GM12878 (cell line): ENCODE results near the gene TDRD7. TPM values are rescaled to one million over a fixed set of nuclear protein-coding genes. Genes with fewer than 3 reads are reported as not detected.

Experiments
- BHLHE40 ChIP-seq, 2 experiments: fragments of 450-650 bp in 1 of 2; IDR thresholded peaks; 2 replicates each; pipeline ENCODE4 v1.6.1; 2011 to 2017; ENCODE audit warnings: low read depth in 2 of 2, borderline replicate concordance in 1 of 2, improper control_type of control experiment in 1 of 2, low read length in 1 of 2, mild to moderate bottlenecking in 1 of 2
- CBX3 ChIP-seq: fragments of 200-600 bp; sonication (generic); IDR thresholded peaks from 2 replicates; pipeline ENCODE4 v1.6.1; 2016; ENCODE audit warnings: low read depth, borderline replicate concordance
- CEBPB ChIP-seq, 2 experiments: fragments of 150-350 bp in 1 of 2; IDR thresholded peaks; 2 replicates each; pipeline ENCODE4 v1.6.1; 2012 to 2014; ENCODE audit warnings: low read depth in 2 of 2, low read length in 2 of 2, borderline replicate concordance in 1 of 2, inconsistent platforms in 1 of 2
- CHD2 ChIP-seq: IDR thresholded peaks from 2 replicates; pipeline ENCODE4 v1.6.1; 2011; ENCODE audit warnings: low read depth, low read length, improper control_type of control experiment, borderline replicate concordance
- EGR1 ChIP-seq, 2 experiments: IDR thresholded peaks; 1 replicate in 1 of 2; 2 replicates in 1 of 2; pipeline ENCODE4 v1.6.1; 2011 to 2012; ENCODE audit warnings: low read depth in 2 of 2, low read length in 2 of 2, borderline replicate concordance in 1 of 2, mild to moderate bottlenecking in 1 of 2, moderate library complexity in 1 of 2
- ETV6 ChIP-seq, 2 experiments: fragments of 450-650 bp in 1 of 2; IDR thresholded peaks in 1 of 2; conservative IDR thresholded peaks in 1 of 2; 2 replicates each; pipeline ENCODE4 v1.6.1; 2014; ENCODE audit warnings: antibody characterized with exemption in 1 of 2, borderline replicate concordance in 1 of 2, low read depth in 1 of 2, mild to moderate bottlenecking in 1 of 2, moderate library complexity in 1 of 2
- JUND ChIP-seq: IDR thresholded peaks from 2 replicates; pipeline ENCODE4 v1.6.1; 2012; ENCODE audit warnings: low read depth, mild to moderate bottlenecking, low read length, improper control_type of control experiment, moderate library complexity
- KAT2A ChIP-seq: conservative IDR thresholded peaks from 2 replicates; pipeline ENCODE4 v1.6.1; 2011; ENCODE audit warnings: low read depth, low read length; ENCODE audit not compliant: control insufficient read depth
- NFYB ChIP-seq: IDR thresholded peaks from 2 replicates; pipeline ENCODE4 v1.6.1; 2011; ENCODE audit warnings: low read depth, mild to moderate bottlenecking, low read length, improper control_type of control experiment, moderate library complexity; ENCODE audit not compliant: insufficient read depth
- POU2F2 ChIP-seq: IDR thresholded peaks from 3 replicates; pipeline ENCODE4 v1.6.1; 2011; ENCODE audit warnings: low read depth, mild to moderate bottlenecking, low read length, borderline replicate concordance
- RCOR1 ChIP-seq: conservative IDR thresholded peaks from 2 replicates; pipeline ENCODE4 v1.6.1; 2012; ENCODE audit warnings: low read depth, low read length, improper control_type of control experiment
- SMAD1 ChIP-seq: fragments of 450-650 bp; IDR thresholded peaks from 2 replicates; pipeline ENCODE4 v1.6.1; 2018; ENCODE audit warnings: mild to moderate bottlenecking, low read depth; ENCODE audit not compliant: partially characterized antibody
- SUZ12 ChIP-seq: fragments of 200-600 bp; sonication (generic); IDR thresholded peaks from one replicate; pipeline ENCODE4 v1.6.1; 2018; ENCODE audit warnings: antibody characterized with exemption, mild to moderate bottlenecking; ENCODE audit not compliant: unreplicated experiment
- TAF1 ChIP-seq: IDR thresholded peaks from 2 replicates; pipeline ENCODE4 v1.6.1; 2011; ENCODE audit warnings: mild to moderate bottlenecking, low read depth, low read length, borderline replicate concordance
- TCF12 ChIP-seq: IDR thresholded peaks from 2 replicates; pipeline ENCODE4 v1.6.1; 2011; ENCODE audit warnings: low read depth, mild to moderate bottlenecking, low read length
- polyA plus RNA-seq, 11 experiments: library from polyadenylated mRNA; depleted of rRNA in 4 of 11; unstranded in 6 of 11; stranded (reverse) in 5 of 11; fragments of >200 nt; fragmentation: Nextera tagmentation in 4 of 11; fragmentation: Illumina TruSeq in 1 of 11; extraction: Ambion mirVana in 4 of 11; extraction: Trizol in 1 of 11; gene quantifications; 1 replicate in 1 of 11; 2 replicates in 10 of 11; pipeline versions ENCODE4 v1.2.1 to v1.2.3, GENCODE V29; 2011 to 2016; ENCODE audit warnings: inconsistent platforms in 2 of 11, missing spikeins in 2 of 11, low read depth in 1 of 11
- total RNA-seq, 4 experiments: library from RNA; depleted of rRNA in 3 of 4; stranded (reverse); fragments of >200 nt in 3 of 4; fragmentation: Illumina TruSeq in 1 of 4; extraction: Trizol in 1 of 4; gene quantifications; 2 replicates each; pipeline versions ENCODE4 v1.2.1 to v1.2.3, GENCODE V29; 2013 to 2021
- TF ChIP-seq, protein P1 (sequence below): fragments of 450-650 bp; IDR thresholded peaks from 2 replicates; pipeline ENCODE4 v1.6.1; 2018; ENCODE audit warnings: borderline replicate concordance, mild to moderate bottlenecking; ENCODE audit not compliant: partially characterized antibody
- TF ChIP-seq, protein P2 (sequence below): fragments of 450-650 bp; IDR thresholded peaks from 2 replicates; pipeline ENCODE4 v1.6.1; 2017; ENCODE audit warnings: mild to moderate bottlenecking, moderate library complexity
- TF ChIP-seq, protein P3 (sequence below): IDR thresholded peaks from 2 replicates; pipeline ENCODE4 v1.6.1; 2011; ENCODE audit warnings: borderline replicate concordance, low read depth, mild to moderate bottlenecking, moderate library complexity, mixed read lengths, low read length; ENCODE audit not compliant: insufficient read depth; ENCODE audit errors: extremely low read length
- TF ChIP-seq, protein P4 (sequence below): fragments of 450-650 bp; IDR thresholded peaks from 2 replicates; pipeline ENCODE4 v1.6.1; 2014; ENCODE audit warnings: mild to moderate bottlenecking

Gene TDRD7
- total and polyA plus RNA-seq, 10 of the 15 experiments (the other 5 are each of a cell fraction or from before 2014, with no cell fraction given), result 5.7 to 26.4 (median 16.2) TPM

DNA sequence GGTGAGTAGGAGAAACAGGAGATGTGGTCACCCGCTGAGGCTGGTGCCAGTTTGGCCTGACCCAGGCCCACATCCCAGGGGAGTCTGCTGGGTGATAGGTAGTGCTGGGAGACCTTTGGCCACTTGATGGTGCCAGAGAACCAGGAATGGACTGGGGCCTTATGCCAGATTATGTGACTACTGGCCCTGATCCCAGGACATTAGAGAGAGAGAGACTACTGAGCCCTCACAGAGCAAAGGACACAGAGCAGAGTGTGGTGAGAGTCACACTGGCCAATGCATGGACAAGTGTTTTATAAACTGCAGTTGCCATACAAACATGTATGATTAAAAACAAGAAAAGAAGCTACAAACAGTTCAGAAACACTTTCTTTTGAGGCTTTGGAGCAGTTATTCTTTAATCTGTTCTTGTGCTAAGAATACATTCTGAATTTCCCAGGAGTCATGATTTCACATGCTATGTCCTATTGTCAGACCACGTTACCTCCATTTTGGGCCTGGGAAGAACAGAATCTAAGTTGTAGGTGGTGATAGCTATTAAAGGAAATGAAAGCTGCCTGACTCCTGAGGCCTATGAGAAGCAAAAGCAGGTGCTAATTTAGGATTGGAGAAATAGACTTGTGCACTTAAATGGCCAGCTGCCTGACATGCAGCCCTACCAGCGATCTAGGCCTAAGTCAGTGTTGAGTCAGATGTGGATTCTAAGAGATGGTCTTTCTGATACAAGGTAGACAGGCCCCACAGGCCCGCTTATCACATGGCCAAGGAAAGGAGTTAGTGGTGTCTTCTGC lies 57.0 kb downstream of the TDRD7 start (continued):
- TF ChIP-seq, protein P1, sequence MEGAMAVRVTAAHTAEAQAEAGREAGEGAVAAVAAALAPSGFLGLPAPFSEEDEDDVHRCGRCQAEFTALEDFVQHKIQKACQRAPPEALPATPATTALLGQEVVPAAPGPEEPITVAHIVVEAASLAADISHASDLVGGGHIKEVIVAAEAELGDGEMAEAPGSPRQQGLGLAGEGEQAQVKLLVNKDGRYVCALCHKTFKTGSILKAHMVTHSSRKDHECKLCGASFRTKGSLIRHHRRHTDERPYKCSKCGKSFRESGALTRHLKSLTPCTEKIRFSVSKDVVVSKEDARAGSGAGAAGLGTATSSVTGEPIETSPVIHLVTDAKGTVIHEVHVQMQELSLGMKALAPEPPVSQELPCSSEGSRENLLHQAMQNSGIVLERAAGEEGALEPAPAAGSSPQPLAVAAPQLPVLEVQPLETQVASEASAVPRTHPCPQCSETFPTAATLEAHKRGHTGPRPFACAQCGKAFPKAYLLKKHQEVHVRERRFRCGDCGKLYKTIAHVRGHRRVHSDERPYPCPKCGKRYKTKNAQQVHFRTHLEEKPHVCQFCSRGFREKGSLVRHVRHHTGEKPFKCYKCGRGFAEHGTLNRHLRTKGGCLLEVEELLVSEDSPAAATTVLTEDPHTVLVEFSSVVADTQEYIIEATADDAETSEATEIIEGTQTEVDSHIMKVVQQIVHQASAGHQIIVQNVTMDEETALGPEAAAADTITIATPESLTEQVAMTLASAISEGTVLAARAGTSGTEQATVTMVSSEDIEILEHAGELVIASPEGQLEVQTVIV, result no peak
- TF ChIP-seq SMAD1 (no peak), TAF1 (0 out of 2 replicates have a peak, but pooled peaks have one; percentile 21), CBX3 (no peak), POU2F2 (peak; percentile 51; the same call in 1 of the 3 replicates), TCF12 (0 out of 2 replicates have a peak, but pooled peaks have one; percentile 50), SUZ12 (no peak), EGR1 (IDR thresholded peaks at IDR 0.05; ENCODE audit: borderline replicate concordance in 1 of 2, low read depth in 2 of 2, low read length in 2 of 2) (no peak), CHD2 (no peak), CEBPB (IDR thresholded peaks at IDR 0.05; ENCODE audit: borderline replicate concordance in 1 of 2, low read depth in 2 of 2, low read length in 2 of 2) (no peak), KAT2A (no peak), ETV6 (conservative IDR thresholded peaks at IDR 0.05 in 1 of 2, IDR thresholded peaks at IDR 0.05 in 1 of 2; ENCODE audit: borderline replicate concordance in 1 of 2, low read depth in 1 of 2) (no peak), JUND (no peak), NFYB (no peak), RCOR1 (no peak), BHLHE40 (IDR thresholded peaks at IDR 0.05; ENCODE audit: borderline replicate concordance in 1 of 2, low read depth in 2 of 2, low read length in 1 of 2) (peak in 1 of 2 experiments; percentile 8; a peak in 1 of 4 replicates)
- TF ChIP-seq, protein P2, sequence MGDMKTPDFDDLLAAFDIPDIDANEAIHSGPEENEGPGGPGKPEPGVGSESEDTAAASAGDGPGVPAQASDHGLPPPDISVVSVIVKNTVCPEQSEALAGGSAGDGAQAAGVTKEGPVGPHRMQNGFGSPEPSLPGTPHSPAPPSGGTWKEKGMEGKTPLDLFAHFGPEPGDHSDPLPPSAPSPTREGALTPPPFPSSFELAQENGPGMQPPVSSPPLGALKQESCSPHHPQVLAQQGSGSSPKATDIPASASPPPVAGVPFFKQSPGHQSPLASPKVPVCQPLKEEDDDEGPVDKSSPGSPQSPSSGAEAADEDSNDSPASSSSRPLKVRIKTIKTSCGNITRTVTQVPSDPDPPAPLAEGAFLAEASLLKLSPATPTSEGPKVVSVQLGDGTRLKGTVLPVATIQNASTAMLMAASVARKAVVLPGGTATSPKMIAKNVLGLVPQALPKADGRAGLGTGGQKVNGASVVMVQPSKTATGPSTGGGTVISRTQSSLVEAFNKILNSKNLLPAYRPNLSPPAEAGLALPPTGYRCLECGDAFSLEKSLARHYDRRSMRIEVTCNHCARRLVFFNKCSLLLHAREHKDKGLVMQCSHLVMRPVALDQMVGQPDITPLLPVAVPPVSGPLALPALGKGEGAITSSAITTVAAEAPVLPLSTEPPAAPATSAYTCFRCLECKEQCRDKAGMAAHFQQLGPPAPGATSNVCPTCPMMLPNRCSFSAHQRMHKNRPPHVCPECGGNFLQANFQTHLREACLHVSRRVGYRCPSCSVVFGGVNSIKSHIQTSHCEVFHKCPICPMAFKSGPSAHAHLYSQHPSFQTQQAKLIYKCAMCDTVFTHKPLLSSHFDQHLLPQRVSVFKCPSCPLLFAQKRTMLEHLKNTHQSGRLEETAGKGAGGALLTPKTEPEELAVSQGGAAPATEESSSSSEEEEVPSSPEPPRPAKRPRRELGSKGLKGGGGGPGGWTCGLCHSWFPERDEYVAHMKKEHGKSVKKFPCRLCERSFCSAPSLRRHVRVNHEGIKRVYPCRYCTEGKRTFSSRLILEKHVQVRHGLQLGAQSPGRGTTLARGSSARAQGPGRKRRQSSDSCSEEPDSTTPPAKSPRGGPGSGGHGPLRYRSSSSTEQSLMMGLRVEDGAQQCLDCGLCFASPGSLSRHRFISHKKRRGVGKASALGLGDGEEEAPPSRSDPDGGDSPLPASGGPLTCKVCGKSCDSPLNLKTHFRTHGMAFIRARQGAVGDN, result peak; percentile 77
- TF ChIP-seq, protein P3, sequence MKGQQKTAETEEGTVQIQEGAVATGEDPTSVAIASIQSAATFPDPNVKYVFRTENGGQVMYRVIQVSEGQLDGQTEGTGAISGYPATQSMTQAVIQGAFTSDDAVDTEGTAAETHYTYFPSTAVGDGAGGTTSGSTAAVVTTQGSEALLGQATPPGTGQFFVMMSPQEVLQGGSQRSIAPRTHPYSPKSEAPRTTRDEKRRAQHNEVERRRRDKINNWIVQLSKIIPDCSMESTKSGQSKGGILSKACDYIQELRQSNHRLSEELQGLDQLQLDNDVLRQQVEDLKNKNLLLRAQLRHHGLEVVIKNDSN, result no peak
- TF ChIP-seq, protein P4, sequence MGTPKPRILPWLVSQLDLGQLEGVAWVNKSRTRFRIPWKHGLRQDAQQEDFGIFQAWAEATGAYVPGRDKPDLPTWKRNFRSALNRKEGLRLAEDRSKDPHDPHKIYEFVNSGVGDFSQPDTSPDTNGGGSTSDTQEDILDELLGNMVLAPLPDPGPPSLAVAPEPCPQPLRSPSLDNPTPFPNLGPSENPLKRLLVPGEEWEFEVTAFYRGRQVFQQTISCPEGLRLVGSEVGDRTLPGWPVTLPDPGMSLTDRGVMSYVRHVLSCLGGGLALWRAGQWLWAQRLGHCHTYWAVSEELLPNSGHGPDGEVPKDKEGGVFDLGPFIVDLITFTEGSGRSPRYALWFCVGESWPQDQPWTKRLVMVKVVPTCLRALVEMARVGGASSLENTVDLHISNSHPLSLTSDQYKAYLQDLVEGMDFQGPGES, result no peak
